NCI-H526 treated with DMSO at 0.1 percent for 48 hours (cell line): ENCODE data around the gene RAB4B.
"Not testable (repeated sequence)": the region's sequence is repeated elsewhere in the genome, so short reads cannot be mapped to it uniquely, and the experiment has no call there.

Experiments
- DNase-seq: peaks from one replicate; lab custom pipeline; 2025; lab: John Stamatoyannopoulos, UW

The RAB4B gene

GRCh38 chr19:40822704-40823553 lies 44.9 kb downstream of the RAB4B start:
- DNase-seq: not testable (repeated sequence)

DNA sequence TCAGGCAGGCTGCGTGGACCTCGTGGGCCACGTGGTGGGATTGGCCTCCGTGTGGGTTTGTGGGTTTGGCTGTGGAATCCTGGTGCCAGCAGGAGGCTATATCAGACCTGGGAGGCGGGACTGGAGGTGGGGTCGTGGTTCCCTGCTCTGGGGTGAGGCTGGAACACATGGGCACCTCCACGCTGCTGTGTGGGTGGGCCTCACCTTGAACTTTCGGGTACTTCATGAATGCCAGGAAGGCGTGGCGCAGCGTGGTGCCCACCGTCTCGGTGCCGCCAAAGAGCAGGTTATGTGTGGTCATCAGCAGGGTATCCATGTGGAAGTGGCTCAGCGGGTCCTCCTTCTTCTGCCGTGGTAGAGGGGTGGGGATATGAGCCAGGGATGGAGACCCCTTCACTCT lies 46.9 kb downstream of the RAB4B start:
- not testable (repeated sequence) for DNase-seq

GRCh38 chr19:40825460-40826095 lies 47.5 kb downstream of the RAB4B start:
- not testable (repeated sequence) for DNase-seq

DNA sequence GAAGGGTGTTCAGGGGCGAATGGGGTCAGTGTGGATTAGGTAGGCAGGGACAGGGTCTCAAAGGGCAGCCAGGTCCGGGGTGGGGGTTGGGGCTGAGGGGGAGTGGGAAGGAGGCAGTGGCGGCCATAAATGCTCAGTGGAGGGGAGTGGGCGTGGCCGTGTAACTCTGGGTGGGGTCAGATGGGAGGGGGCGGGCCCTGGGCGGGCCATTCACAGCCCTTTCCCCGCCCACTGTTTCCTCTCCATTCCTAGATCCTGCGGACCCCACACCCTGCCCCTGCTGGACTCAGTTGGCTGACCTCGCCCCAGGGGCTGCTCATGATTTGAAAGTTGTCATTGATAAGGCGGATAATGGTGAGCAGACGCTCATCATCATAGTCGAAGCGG lies 48.3 kb downstream of the RAB4B start:
- DNase-seq: not testable (repeated sequence)

GRCh38 chr19:40826699-40827385 lies 48.8 kb downstream of the RAB4B start:
- DNase-seq: not testable (repeated sequence)

- DNase-seq: no peak
Measured at GRCh38 chr19:40827386-40828247, 49.6 kb downstream of the RAB4B start.

- no peak for DNase-seq
Measured at GRCh38 chr19:40829205-40829604, 51.2 kb downstream of the RAB4B start.

DNA sequence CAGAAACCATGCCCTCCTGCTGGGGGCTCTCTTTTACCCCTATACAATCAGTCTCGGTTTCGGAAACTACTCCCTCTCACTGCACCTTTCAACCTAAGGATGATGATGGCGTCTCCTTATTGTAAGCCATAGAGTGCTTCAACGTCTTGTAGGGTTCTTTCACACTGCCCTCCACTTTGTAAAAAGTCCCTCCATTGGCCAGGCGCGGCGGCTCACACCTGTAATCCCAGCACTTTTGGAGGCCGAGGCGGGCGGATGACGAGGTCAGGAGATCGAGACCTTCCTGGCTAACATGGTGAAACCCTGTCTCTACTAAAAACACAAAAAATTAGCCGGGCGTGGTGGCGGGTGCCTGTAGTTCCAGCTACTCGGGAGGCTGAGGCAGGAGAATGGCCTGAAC lies 52.7 kb downstream of the RAB4B start:
- DNase-seq: not testable (repeated sequence)

DNA sequence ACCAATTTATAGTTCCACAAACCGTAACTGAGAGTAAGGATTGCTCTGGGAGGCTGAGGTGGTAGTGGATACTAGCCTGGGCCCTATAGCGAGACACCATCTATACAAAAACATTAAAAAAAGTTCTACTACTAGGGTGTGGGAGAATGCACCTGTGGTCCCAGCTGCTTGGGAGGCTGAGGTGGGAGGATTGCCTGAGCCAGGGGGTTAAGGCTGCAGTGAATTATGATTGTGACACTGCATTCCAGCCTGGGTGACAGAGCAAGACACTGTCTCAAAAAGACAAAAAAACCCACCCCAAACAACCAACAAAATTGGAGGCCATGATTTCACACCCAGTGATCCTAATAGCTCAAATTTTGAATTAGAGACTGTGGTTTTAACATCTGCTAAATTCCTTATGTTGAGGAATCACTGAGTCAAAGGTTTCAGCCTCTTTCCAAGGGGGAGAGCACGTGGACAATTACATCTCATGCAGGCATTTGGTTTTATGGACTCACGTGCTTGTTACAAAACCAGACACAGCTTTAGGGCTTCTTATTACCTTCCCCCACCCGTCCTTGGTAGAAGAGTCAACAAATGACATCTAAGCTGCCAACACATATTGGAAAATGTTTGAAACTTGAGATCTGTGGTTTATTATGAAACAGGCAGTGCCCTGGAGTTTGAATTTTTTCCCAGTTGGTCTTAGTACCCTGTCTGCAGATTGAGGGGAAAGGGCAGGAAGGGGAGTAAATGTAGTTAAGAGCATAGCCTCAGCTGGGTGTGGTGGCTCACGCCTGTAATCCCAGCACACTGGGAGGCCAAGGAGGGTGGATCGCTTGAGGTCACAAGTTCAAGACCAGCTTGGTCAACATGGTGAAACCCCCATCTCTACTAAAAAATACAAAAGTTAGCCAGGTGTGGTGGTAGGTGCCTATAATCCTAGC lies 53.7 kb downstream of the RAB4B start:
- no peak for DNase-seq

DNA sequence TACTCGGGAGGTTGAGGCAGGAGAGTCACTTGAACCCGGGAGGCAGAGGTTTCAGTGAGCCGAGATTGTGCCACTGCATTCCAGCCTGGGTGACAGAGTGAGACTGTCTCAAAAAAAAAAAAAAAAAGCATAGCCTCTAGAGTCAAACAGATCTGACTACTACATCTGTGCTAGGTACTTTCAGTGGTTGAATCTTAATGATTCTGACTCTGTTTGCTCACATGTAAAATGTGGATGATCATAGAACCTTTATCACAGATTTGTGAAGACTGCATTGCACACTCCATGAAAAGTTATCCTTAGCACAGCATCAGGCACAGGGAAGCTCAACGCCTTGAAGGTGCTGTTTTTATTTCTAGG lies 54.4 kb downstream of the RAB4B start:
- DNase-seq: not testable (repeated sequence)

GRCh38 chr19:40833728-40834533 lies 55.9 kb downstream of the RAB4B start:
- not testable (repeated sequence) for DNase-seq

- no peak for DNase-seq
Measured at GRCh38 chr19:40836754-40837429, 58.8 kb downstream of the RAB4B start.

- not testable (repeated sequence) for DNase-seq
Measured at GRCh38 chr19:40838477-40838876, 60.4 kb downstream of the RAB4B start.

DNA sequence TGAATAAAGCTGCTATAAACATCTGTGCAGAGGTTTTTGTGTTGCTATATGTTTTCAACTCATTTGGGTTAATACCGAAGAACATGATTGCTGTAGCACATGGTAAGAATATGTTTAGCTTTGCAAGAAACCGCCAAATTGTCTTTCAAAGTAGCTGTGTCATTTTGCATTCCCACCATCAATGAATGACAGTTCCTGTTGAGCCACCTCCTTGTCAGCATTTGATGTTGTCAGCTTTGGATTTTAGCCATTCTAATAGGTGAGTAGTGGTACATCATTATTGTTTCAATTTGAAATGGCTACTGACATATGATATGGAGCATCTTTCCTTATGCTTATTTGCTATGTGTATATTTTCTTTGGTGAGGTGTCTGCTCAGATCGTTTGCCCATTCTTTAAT lies 64.0 kb downstream of the RAB4B start:
- DNase-seq: not testable (repeated sequence)

DNA sequence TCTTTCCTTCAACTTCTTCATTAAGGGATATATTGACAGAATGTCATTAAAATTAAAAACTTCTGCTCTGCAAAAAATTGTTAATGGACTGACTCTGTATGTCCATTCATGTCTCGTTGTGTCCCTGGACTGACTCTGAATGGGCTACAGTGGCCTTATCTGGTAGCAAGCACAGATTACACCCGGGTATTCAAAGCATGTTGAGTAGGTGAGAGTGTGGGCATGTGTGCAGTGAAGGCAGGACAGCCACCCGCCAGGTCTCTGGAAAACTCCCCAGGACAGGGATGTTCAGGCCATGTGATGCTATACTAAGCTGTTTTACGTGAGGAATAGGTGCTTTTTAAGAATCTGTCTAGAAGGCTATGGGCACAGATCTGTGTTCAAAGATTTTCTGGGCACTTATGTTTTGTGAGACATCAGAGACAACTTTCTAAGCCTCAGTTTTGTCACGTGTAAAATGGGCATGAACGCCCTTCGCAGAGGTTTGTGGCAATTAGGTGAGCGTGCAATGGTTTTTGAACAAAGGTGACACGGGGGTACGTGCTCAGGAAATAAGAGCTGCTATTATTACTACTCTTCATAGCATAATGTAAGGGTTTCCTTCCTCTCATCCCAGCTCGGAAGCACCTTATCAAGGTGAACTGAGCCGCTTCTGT lies 65.1 kb downstream of the RAB4B start:
- not testable (repeated sequence) for DNase-seq

DNA sequence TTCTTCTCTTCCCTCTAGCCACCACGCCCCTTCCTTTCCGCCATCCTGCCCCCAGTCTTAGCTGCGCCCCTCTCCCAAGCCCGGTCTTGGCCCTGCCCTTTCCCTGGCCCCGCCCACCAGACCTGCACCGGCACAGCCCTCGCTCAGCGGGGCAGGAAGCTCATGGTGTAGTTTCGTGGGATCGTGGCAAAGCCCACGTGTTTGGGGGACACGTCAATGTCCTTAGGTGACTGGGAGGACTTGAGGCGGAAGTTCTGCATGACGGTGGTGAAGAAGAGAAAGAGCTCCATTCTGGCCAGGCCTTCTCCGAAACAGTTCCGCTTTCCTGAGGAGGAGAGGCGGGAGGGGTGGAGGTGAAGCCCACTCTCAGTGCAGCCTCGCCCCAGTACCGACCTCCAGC lies 65.6 kb downstream of the RAB4B start:
- DNase-seq: not testable (repeated sequence)
